WTC11 (cell line): ENCODE measurements around the gene CALN1.

ENCODE experiments used
- TF ChIP-seq, protein P1 (sequence below): sonication (generic); formaldehyde crosslinking; IDR thresholded peaks from 2 replicates; pipeline ENCODE4 v1.8.0; 2022; ENCODE audit warnings: mild to moderate bottlenecking, missing genetic modification reagents
- TF ChIP-seq, protein P2 (sequence below): sonication (generic); formaldehyde crosslinking; IDR thresholded peaks from 2 replicates; pipeline ENCODE4 v1.8.0; 2022; ENCODE audit warnings: mild to moderate bottlenecking, missing genetic modification reagents

DNA sequence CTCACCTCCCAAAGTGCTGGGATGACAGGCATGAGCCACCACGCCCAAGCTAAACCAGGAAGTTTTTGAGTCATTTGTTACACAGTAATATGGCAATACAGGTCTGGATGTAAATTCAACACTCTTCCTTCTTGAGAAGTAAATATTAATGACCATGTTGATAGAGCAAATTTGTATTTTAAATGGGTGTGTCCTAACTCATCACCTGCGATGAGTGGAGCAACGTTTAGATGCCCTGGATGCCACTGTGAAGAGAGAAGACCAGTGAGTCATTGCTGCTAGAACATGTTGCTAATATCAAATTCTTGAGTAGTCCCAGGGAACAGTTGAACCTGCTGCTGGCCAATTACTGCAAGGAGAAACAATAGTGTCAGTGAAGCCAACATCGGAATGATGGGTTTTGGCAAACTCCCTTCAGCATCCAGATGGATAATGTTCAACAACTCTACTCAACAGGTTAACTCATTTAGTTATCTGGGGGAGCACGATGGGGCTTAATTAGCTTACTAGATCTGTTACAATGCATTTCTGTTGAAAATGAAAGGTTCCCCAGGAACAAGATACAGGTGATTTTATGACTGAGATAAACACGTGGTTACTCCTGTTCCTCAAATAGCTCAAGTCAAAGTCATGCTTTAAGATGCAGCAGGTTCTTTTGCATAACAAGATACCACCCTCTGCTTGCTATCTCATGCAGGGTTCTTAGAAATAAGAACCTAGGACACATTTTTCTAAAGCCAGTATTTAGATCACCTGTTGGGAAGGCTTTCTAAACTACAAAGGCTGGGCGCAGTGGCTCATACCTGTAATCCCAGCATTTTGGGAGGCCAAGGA, 146.8 kb downstream of the CALN1 start:
- TF ChIP-seq, protein P1, sequence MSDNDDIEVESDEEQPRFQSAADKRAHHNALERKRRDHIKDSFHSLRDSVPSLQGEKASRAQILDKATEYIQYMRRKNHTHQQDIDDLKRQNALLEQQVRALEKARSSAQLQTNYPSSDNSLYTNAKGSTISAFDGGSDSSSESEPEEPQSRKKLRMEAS (CRISPR knock-in tag), result no peak
- TF ChIP-seq, protein P2, sequence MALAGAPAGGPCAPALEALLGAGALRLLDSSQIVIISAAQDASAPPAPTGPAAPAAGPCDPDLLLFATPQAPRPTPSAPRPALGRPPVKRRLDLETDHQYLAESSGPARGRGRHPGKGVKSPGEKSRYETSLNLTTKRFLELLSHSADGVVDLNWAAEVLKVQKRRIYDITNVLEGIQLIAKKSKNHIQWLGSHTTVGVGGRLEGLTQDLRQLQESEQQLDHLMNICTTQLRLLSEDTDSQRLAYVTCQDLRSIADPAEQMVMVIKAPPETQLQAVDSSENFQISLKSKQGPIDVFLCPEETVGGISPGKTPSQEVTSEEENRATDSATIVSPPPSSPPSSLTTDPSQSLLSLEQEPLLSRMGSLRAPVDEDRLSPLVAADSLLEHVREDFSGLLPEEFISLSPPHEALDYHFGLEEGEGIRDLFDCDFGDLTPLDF (CRISPR knock-in tag), result no peak
